H1 (cell line): ENCODE results near the gene PLPPR1. TPM values are rescaled to one million over a fixed set of nuclear protein-coding genes. Genes with fewer than 3 reads are reported as not detected.

ENCODE experiments used
- CTCF ChIA-PET: fragments of 300-600 bp; sonication (Branson Sonifier 250); formaldehyde crosslinking; loops from one replicate; lab custom pipeline; 2021; ENCODE audit not compliant: partially characterized antibody; lab: Charles Lee
- POLR2A ChIA-PET: fragments of 300-600 bp; sonication (Branson Sonifier 250); formaldehyde crosslinking; loops from one replicate; lab custom pipeline; 2021; ENCODE audit warnings: inconsistent platforms; ENCODE audit not compliant: partially characterized antibody; lab: Charles Lee
- DNase-seq, 2 experiments: peaks; one replicate each; pipeline versions ENCODE4 v3.0.0 to v3.0.0-alpha.2; 2010 to 2022; ENCODE audit warnings: low spot score in 2 of 2, low read depth in 1 of 2, mixed read lengths in 1 of 2
- FAIRE-seq: peaks from 2 replicates; lab custom pipeline; 2011; peaks lifted over from hg19 to GRCh38; lab: Jason Lieb, UNC
- H2AFZ ChIP-seq: 2 replicates; pipeline ENCODE4 v1.8.1; 2012; ENCODE audit warnings: low read length, inconsistent platforms
- H2AK5ac ChIP-seq: 2 replicates; pipeline ENCODE4 v1.6.1; 2013; ENCODE audit warnings: low read depth, low read length
- H2BK120ac ChIP-seq: replicated peaks from 2 replicates; pipeline ENCODE3; 2013; ENCODE audit warnings: low read depth, low read length, inconsistent platforms
- H2BK12ac ChIP-seq: 2 replicates; pipeline ENCODE4 v1.6.1; 2013; ENCODE audit warnings: low read depth, low read length
- H2BK15ac ChIP-seq: 2 replicates; pipeline ENCODE4 v1.6.1; 2013; ENCODE audit warnings: low read length
- H2BK20ac ChIP-seq: 2 replicates; pipeline ENCODE4 v1.6.1; 2013; ENCODE audit warnings: low read length
- H2BK5ac ChIP-seq: 2 replicates; pipeline ENCODE4 v1.6.1; 2013; ENCODE audit warnings: low read depth, low read length
- H3K14ac ChIP-seq: 2 replicates; pipeline ENCODE4 v1.6.1; 2013; ENCODE audit warnings: inconsistent platforms; ENCODE audit not compliant: insufficient read length
- H3K18ac ChIP-seq: 2 replicates; pipeline ENCODE4 v1.6.1; 2013; ENCODE audit warnings: low read length; ENCODE audit errors: extremely low read depth
- H3K23ac ChIP-seq: 2 replicates; pipeline ENCODE4 v1.6.1; 2013; ENCODE audit warnings: inconsistent platforms; ENCODE audit not compliant: insufficient read length
- H3K23me2 ChIP-seq: 2 replicates; pipeline ENCODE4 v1.6.1; 2013; ENCODE audit warnings: low read depth, low read length
- H3K27ac ChIP-seq: 2 replicates; pipeline ENCODE4 v1.6.1; 2011; ENCODE audit warnings: low read depth, low read length, inconsistent platforms
- H3K27me3 ChIP-seq, 4 experiments: replicated peaks in 1 of 4; 1 replicate in 1 of 4; 2 replicates in 3 of 4; pipeline versions ENCODE4 v1.6.1 to v1.8.1; 2011 to 2013; ENCODE audit warnings: low read length in 3 of 4, mild to moderate bottlenecking in 3 of 4, inconsistent platforms in 2 of 4, mixed read lengths in 2 of 4, moderate library complexity in 1 of 4; ENCODE audit not compliant: control insufficient read depth in 3 of 4, insufficient read depth in 3 of 4; ENCODE audit errors: extremely low read depth in 1 of 4
- H3K36me3 ChIP-seq, 4 experiments: 2 replicates each; pipeline versions ENCODE4 v1.6.1 to v1.8.1; 2011 to 2013; ENCODE audit warnings: mild to moderate bottlenecking in 4 of 4, low read length in 3 of 4, moderate library complexity in 2 of 4, control low read depth in 1 of 4, inconsistent platforms in 1 of 4; ENCODE audit not compliant: insufficient read depth in 4 of 4, control insufficient read depth in 2 of 4
- H3K4ac ChIP-seq: replicated peaks from 2 replicates; pipeline ENCODE3; 2013; ENCODE audit warnings: low read length, low read depth, mixed read lengths, inconsistent platforms; ENCODE audit not compliant: insufficient read length
- H3K4me1 ChIP-seq, 4 experiments: replicated peaks in 1 of 4; 1 replicate in 1 of 4; 2 replicates in 3 of 4; pipeline versions ENCODE4 v1.6.1 to v1.8.1; 2011 to 2013; ENCODE audit warnings: low read length in 3 of 4, inconsistent platforms in 2 of 4, mixed read lengths in 1 of 4; ENCODE audit not compliant: insufficient read depth in 4 of 4, control insufficient read depth in 3 of 4
- H3K4me2 ChIP-seq, 2 experiments: 2 replicates each; pipeline versions ENCODE4 v1.6.1 to v1.8.1; 2011 to 2013; ENCODE audit warnings: low read depth in 2 of 2, low read length in 2 of 2, control low read depth in 1 of 2, inconsistent platforms in 1 of 2, mild to moderate bottlenecking in 1 of 2; ENCODE audit not compliant: insufficient read depth in 1 of 2
- H3K4me3 ChIP-seq, 4 experiments: fragments of 200-600, 300-600 bp in 1 of 4; sonication (generic), shearing (Covaris generic), sonication (Bioruptor Twin) in 1 of 4; 2 replicates each; pipeline versions ENCODE4 v1.5.1 to v1.8.1; 2011 to 2016; ENCODE audit warnings: low read length in 4 of 4, low read depth in 3 of 4, control low read depth in 2 of 4, inconsistent platforms in 2 of 4, mild to moderate bottlenecking in 2 of 4, mixed read lengths in 1 of 4, moderate library complexity in 1 of 4; ENCODE audit not compliant: insufficient read depth in 2 of 4; ENCODE audit errors: extremely low read depth in 1 of 4
- H3K56ac ChIP-seq: replicated peaks from 2 replicates; pipeline ENCODE3; 2013; ENCODE audit warnings: low read depth, mild to moderate bottlenecking, mixed read lengths, low read length, inconsistent platforms; ENCODE audit not compliant: insufficient read length
- H3K79me1 ChIP-seq: 2 replicates; pipeline ENCODE4 v1.6.1; 2013; ENCODE audit warnings: low read depth, low read length, control low read depth
- H3K79me2 ChIP-seq, 2 experiments: 2 replicates each; pipeline versions ENCODE4 v1.6.1 to v1.8.1; 2012 to 2013; ENCODE audit warnings: low read length in 2 of 2, mild to moderate bottlenecking in 2 of 2, inconsistent platforms in 1 of 2; ENCODE audit not compliant: insufficient read depth in 2 of 2, control insufficient read depth in 1 of 2
- H3K9ac ChIP-seq, 4 experiments: replicated peaks in 1 of 4; 1 replicate in 1 of 4; 2 replicates in 3 of 4; pipeline versions ENCODE4 v1.6.1 to v1.8.1; 2011 to 2013; ENCODE audit warnings: low read depth in 3 of 4, low read length in 3 of 4, control low read depth in 2 of 4, mild to moderate bottlenecking in 2 of 4, moderate library complexity in 2 of 4, inconsistent platforms in 1 of 4; ENCODE audit errors: extremely low read depth in 1 of 4
- H3K9me3 ChIP-seq, 2 experiments: 2 replicates each; pipeline versions ENCODE4 v1.6.1 to v1.8.1; 2012 to 2013; ENCODE audit warnings: mild to moderate bottlenecking in 2 of 2, moderate library complexity in 2 of 2, control low read depth in 1 of 2, inconsistent platforms in 1 of 2, low read depth in 1 of 2, low read length in 1 of 2, mixed read lengths in 1 of 2; ENCODE audit not compliant: insufficient read depth in 2 of 2
- H4K20me1 ChIP-seq, 2 experiments: replicated peaks in 1 of 2; 2 replicates each; pipeline versions ENCODE3 to v1.8.1; 2011 to 2013; ENCODE audit warnings: inconsistent platforms in 2 of 2, low read length in 2 of 2, mild to moderate bottlenecking in 1 of 2; ENCODE audit not compliant: insufficient read depth in 2 of 2, control insufficient read depth in 1 of 2
- H4K5ac ChIP-seq: 2 replicates; pipeline ENCODE4 v1.6.1; 2013; ENCODE audit warnings: low read length, low read depth, mixed read lengths, inconsistent platforms; ENCODE audit not compliant: insufficient read length
- H4K8ac ChIP-seq: 2 replicates; pipeline ENCODE4 v1.8.0; 2013; ENCODE audit warnings: mild to moderate bottlenecking, moderate library complexity, low read length, inconsistent platforms; ENCODE audit not compliant: insufficient read depth; ENCODE audit errors: extremely low read depth
- H4K91ac ChIP-seq: replicated peaks from 2 replicates; pipeline ENCODE3; 2013; ENCODE audit warnings: low read length, mixed read lengths, inconsistent platforms; ENCODE audit not compliant: insufficient read length
- CTCF ChIP-seq, 3 experiments: IDR thresholded peaks; 1 replicate in 2 of 3; 2 replicates in 1 of 3; pipeline versions ENCODE4 v1.5.1 to v1.6.1; 2011; ENCODE audit warnings: low read length in 3 of 3, mild to moderate bottlenecking in 3 of 3, inconsistent platforms in 2 of 3, low read depth in 1 of 3, moderate library complexity in 1 of 3; ENCODE audit not compliant: insufficient read depth in 1 of 3; ENCODE audit errors: control extremely low read depth in 1 of 3
- EGR1 ChIP-seq: IDR thresholded peaks from 2 replicates; pipeline ENCODE4 v1.6.1; 2011; ENCODE audit warnings: low read depth, low read length, borderline replicate concordance
- EP300 ChIP-seq, 2 experiments: IDR thresholded peaks; 1 replicate in 1 of 2; 2 replicates in 1 of 2; pipeline ENCODE4 v1.6.1; 2011 to 2012; ENCODE audit warnings: low read depth in 2 of 2, low read length in 2 of 2, mild to moderate bottlenecking in 2 of 2, borderline replicate concordance in 1 of 2, inconsistent platforms in 1 of 2, moderate library complexity in 1 of 2
- HDAC6 ChIP-seq: IDR thresholded peaks from one replicate; pipeline ENCODE4 v1.7.1; 2012; ENCODE audit warnings: low read depth, mild to moderate bottlenecking, inconsistent platforms, low read length, moderate library complexity
- MAFK ChIP-seq: IDR thresholded peaks from 2 replicates; pipeline ENCODE4 v1.6.1; 2012; ENCODE audit warnings: low read depth, mild to moderate bottlenecking, improper control_type of control experiment, low read length
- NANOG ChIP-seq: IDR thresholded peaks from 2 replicates; pipeline ENCODE4 v1.6.1; 2011; ENCODE audit warnings: low read length, low read depth, mild to moderate bottlenecking, inconsistent platforms; ENCODE audit not compliant: insufficient read depth, poor library complexity, severe bottlenecking
- SP1 ChIP-seq: IDR thresholded peaks from 2 replicates; pipeline ENCODE4 v1.6.1; 2011; ENCODE audit warnings: low read depth, low read length
- SP2 ChIP-seq: IDR thresholded peaks from 2 replicates; pipeline ENCODE4 v1.6.1; 2012; ENCODE audit warnings: mild to moderate bottlenecking, low read length, inconsistent platforms
- TAF1 ChIP-seq: IDR thresholded peaks from 2 replicates; pipeline ENCODE4 v1.6.1; 2011; ENCODE audit warnings: mild to moderate bottlenecking, low read depth, low read length
- ZNF274 ChIP-seq: IDR thresholded peaks from 2 replicates; pipeline ENCODE4 v1.7.0; 2012; ENCODE audit warnings: low read length, borderline replicate concordance; ENCODE audit errors: extremely low read depth
- WGBS, 2 experiments: shearing (Covaris generic) in 1 of 2; methylation state at CpG; one replicate each; pipeline versions ENCODE4 v1.1.6 to v1.1.7; 2013 to 2015; ENCODE audit warnings: low lambda C conversion rate in 2 of 2, mixed read lengths in 2 of 2, inconsistent platforms in 1 of 2, low coverage in 1 of 2, missing lambda C conversion rate in 1 of 2; ENCODE audit not compliant: insufficient replicate concordance in 2 of 2, insufficient coverage in 1 of 2, insufficient read length in 1 of 2; ENCODE audit errors: extremely low coverage in 1 of 2, missing lambda C conversion rate in 1 of 2; 5-methylcytosine and 5-hydroxymethylcytosine counted together
- polyA plus RNA-seq, 7 experiments: library from polyadenylated mRNA; depleted of rRNA in 3 of 7; stranded (reverse) in 5 of 7; unstranded in 2 of 7; fragments of >200 nt in 5 of 7; fragments of 200-250 nt in 2 of 7; gene quantifications; 1 replicate in 5 of 7; 2 replicates in 1 of 7; 4 replicates in 1 of 7; pipeline versions ENCODE4 v1.2.1 to v1.2.3, GENCODE V29; 2011 to 2013; ENCODE audit warnings: missing spikeins in 2 of 7, mixed read lengths in 2 of 7
- total RNA-seq: library from RNA; stranded (reverse); fragmentation: NEBNext Ultra II Directional; extraction: Animal tissue kit (Norgen Biotek cat#: 25700); gene quantifications from 2 replicates; pipeline ENCODE4 v1.2.1, GENCODE V29; 2021

PLPPR1 gene
- total and polyA plus RNA-seq, 2 of the 8 experiments (the other 6 are each of a cell fraction or from before 2014, with no cell fraction given), result 1.4 to 1.8 TPM

- no peak overlapping the region for H2AK5ac ChIP-seq
- no peak overlapping the region for H3K9ac ChIP-seq
- H4K5ac ChIP-seq, result no peak overlapping the region
- H2BK15ac ChIP-seq, result no peak overlapping the region
- H2BK20ac ChIP-seq, result no peak overlapping the region
- 91% methylated on average over 25 of the region's 25 CpGs; no CpG with 5 or more reads in 1 of the 2 experiments for WGBS, 2 experiments
- H3K27me3 ChIP-seq, result no peaks in the 10 kb centered on the region
- H3K27ac ChIP-seq, result no peak overlapping the region
- no peak overlapping the region for H4K8ac ChIP-seq
- H3K14ac ChIP-seq, result no peak overlapping the region
- CTCF ChIA-PET, result interaction anchor here (0.6 to 1.6 kb wide), 2 partner anchors 18 to 54 kb away, joined by 3 to 6 read pairs; no protein-coding TSS in a partner anchor
- H2BK5ac ChIP-seq, result no peak overlapping the region
- H3K4me2 ChIP-seq, result no peak overlapping the region
- FAIRE-seq (no peak), DNase-seq (no peak)
- no peaks in the 10 kb centered on the region for H3K9me3 ChIP-seq
- H2BK12ac ChIP-seq, result no peak overlapping the region
- no peaks in the 10 kb centered on the region for H3K4me1 ChIP-seq
- no peak overlapping the region for H3K23ac ChIP-seq
- no peaks in the 10 kb centered on the region for H3K79me2 ChIP-seq
- no peak overlapping the region for H3K4ac ChIP-seq
- H4K91ac ChIP-seq, result no peak overlapping the region
- no peaks in the 10 kb centered on the region for H3K36me3 ChIP-seq
- POLR2A ChIA-PET, result no interaction called here
- no peak overlapping the region for H3K56ac ChIP-seq
- H3K18ac ChIP-seq, result no peak overlapping the region
- no peak overlapping the region for H2BK120ac ChIP-seq
- no peaks in the 10 kb centered on the region for H3K79me1 ChIP-seq
- no peak overlapping the region for H3K4me3 ChIP-seq
- H4K20me1 ChIP-seq, result no peaks in the 10 kb centered on the region
- no peaks in the 10 kb centered on the region for H3K23me2 ChIP-seq
- H2AFZ ChIP-seq, result no peak overlapping the region
- TF ChIP-seq EP300 (IDR thresholded peaks at IDR 0.05; ENCODE audit: borderline replicate concordance in 1 of 2, low read depth in 2 of 2, low read length in 2 of 2) (no peak), EGR1 (no peak), MAFK (no peak), SP2 (no peak), NANOG (no peak), SP1 (no peak), TAF1 (no peak), CTCF (IDR thresholded peaks at IDR 0.05; ENCODE audit: control extremely low read depth in 1 of 3, insufficient read depth in 1 of 3, low read depth in 1 of 3, low read length in 3 of 3) (no peak), HDAC6 (no peak), ZNF274 (no peak)
These were observed 305.6 kb downstream of the PLPPR1 start for GRCh38 chr9:101333926-101334702.
